Measurements from ENCODE around the gene TRIM37. TPM values are rescaled to one million over a fixed set of nuclear protein-coding genes. Genes with fewer than 3 reads are reported as not detected.

TRIM37 gene
- total and polyA plus RNA-seq, 2 donors from 2014 or later, result 9.7 to 19.1 TPM

GRCh38 chr17:58991718-58992331 is 114.9 kb downstream of the TRIM37 start:
- DNase-seq (no peak), FAIRE-seq (no peak)
- H3K4me3 ChIP-seq (ENCODE audit: low read length in 3 of 3), result no peak overlapping the region
- no peaks in the 10 kb centered on the region for H3K27me3 ChIP-seq (ENCODE audit: control insufficient read depth, insufficient read depth, low read length)
- intact Hi-C loops (cut with DNase I), result no loop called here
- no peaks in the 10 kb centered on the region for H3K36me3 ChIP-seq (ENCODE audit: control insufficient read depth in 2 of 3, insufficient read depth in 3 of 3, low read length in 3 of 3)
- H3K4me1 ChIP-seq (ENCODE audit: control insufficient read depth in 2 of 3, insufficient read depth in 2 of 3, low read depth in 1 of 3, low read length in 3 of 3), result peaks cover 0 to 5% (median 0%) of the 10 kb centered on the region in 3 donors
- no peaks in the 10 kb centered on the region for H3K9me3 ChIP-seq (ENCODE audit: control insufficient read depth in 2 of 3, insufficient read depth in 1 of 3, low read length in 3 of 3)
- H3K9ac ChIP-seq (ENCODE audit: low read length in 3 of 3), result no peak overlapping the region
- TF ChIP-seq CTCF (IDR thresholded peaks at IDR 0.05; ENCODE audit: borderline replicate concordance, extremely low read depth, insufficient read depth), result no peak
- peak overlapping the region in 1 of 2 donors; percentile 53 for H3K27ac ChIP-seq (ENCODE audit: low read depth in 2 of 2, low read length in 2 of 2)

GRCh38 chr17:58989629-58990028 is 117.1 kb downstream of the TRIM37 start:
- FAIRE-seq, result no peak
- no peak for DNase-seq
- no peak for TF ChIP-seq CTCF (IDR thresholded peaks at IDR 0.05; ENCODE audit: borderline replicate concordance, extremely low read depth, insufficient read depth)
- Histone ChIP-seq H3K27ac (ENCODE audit: low read depth in 2 of 2, low read length in 2 of 2) (no peak overlapping the region), H3K4me1 (ENCODE audit: control insufficient read depth in 2 of 3, insufficient read depth in 2 of 3, low read depth in 1 of 3, low read length in 3 of 3) (peaks cover 0 to 5% (median 0%) of the 10 kb centered on the region in 3 donors), H3K9me3 (ENCODE audit: control insufficient read depth in 2 of 3, insufficient read depth in 1 of 3, low read length in 3 of 3) (no peaks in the 10 kb centered on the region), H3K27me3 (ENCODE audit: control insufficient read depth, insufficient read depth, low read length) (no peaks in the 10 kb centered on the region), H3K36me3 (ENCODE audit: control insufficient read depth in 2 of 3, insufficient read depth in 3 of 3, low read length in 3 of 3) (no peaks in the 10 kb centered on the region), H3K4me3 (ENCODE audit: low read length in 3 of 3) (no peak overlapping the region), H3K9ac (ENCODE audit: low read length in 3 of 3) (no peak overlapping the region)
- intact Hi-C loops (cut with DNase I), result no loop called here

GRCh38 chr17:58985971-58986370 is 120.7 kb downstream of the TRIM37 start:
- no peak for FAIRE-seq

More at GRCh38 chr17:58985971-58986370, 120.7 kb downstream of the TRIM37 start:
- Histone ChIP-seq H3K9ac (ENCODE audit: low read length in 3 of 3) (no peak overlapping the region), H3K4me1 (ENCODE audit: control insufficient read depth in 2 of 3, insufficient read depth in 2 of 3, low read depth in 1 of 3, low read length in 3 of 3) (no peaks in the 10 kb centered on the region), H3K9me3 (ENCODE audit: control insufficient read depth in 2 of 3, insufficient read depth in 1 of 3, low read length in 3 of 3) (no peaks in the 10 kb centered on the region), H3K36me3 (ENCODE audit: control insufficient read depth in 2 of 3, insufficient read depth in 3 of 3, low read length in 3 of 3) (no peaks in the 10 kb centered on the region), H3K27ac (ENCODE audit: low read depth in 2 of 2, low read length in 2 of 2) (no peak overlapping the region), H3K4me3 (ENCODE audit: low read length in 3 of 3) (no peak overlapping the region), H3K27me3 (ENCODE audit: control insufficient read depth, insufficient read depth, low read length) (no peaks in the 10 kb centered on the region)
- no peak for TF ChIP-seq CTCF (IDR thresholded peaks at IDR 0.05; ENCODE audit: borderline replicate concordance, extremely low read depth, insufficient read depth)
- intact Hi-C loops (cut with DNase I), result no loop called here
- DNase-seq, result no peak
